ENCODE measurements around the gene MAP4. TPM values are rescaled to one million over a fixed set of nuclear protein-coding genes. Genes with fewer than 3 reads are reported as not detected.

MAP4 gene
- total and polyA plus RNA-seq, 2 of the 13 experiments (the other 11 are each of a cell fraction or from before 2014, with no cell fraction given) = 33.1 to 38.7 TPM

- no peak for TF ChIP-seq GMEB2 (CRISPR knock-in tag; IDR thresholded peaks at IDR 0.05; ENCODE audit: low read depth)
- TF ChIP-seq NFIB (CRISPR knock-in tag; IDR thresholded peaks at IDR 0.05; ENCODE audit: borderline replicate concordance) = no peak
- no peak for TF ChIP-seq ZNF687 (CRISPR knock-in tag; IDR thresholded peaks at IDR 0.05)
Measured at GRCh38 chr3:47884603-47885002, 131.6 kb downstream of the MAP4 start (continued).

- H4K20me1 ChIP-seq (ENCODE audit: insufficient read depth, low read length) = no peaks in the 10 kb centered on the region
- H3K36me3 ChIP-seq (replicated peaks in 1 of 2; ENCODE audit: control insufficient read depth in 1 of 2, insufficient read depth in 2 of 2, low read length in 2 of 2) = peaks cover 4 to 17% of the 10 kb centered on the region in 2 experiments; a peak in 4 of 5 replicates
- H3K9me3 ChIP-seq (ENCODE audit: low read length) = no peaks in the 10 kb centered on the region
- BruUV-seq (replicated peaks) = no TSS peak
- FAIRE-seq (no peak), ATAC-seq (no peak), DNase-seq (ENCODE audit: low spot score) (no peak)
- intact Hi-C loops (cut with micrococcal nuclease; ENCODE audit: unreplicated experiment) = no loop called here
- WGBS (ENCODE audit: low lambda C conversion rate) = 96% methylated on average over 2 of the region's 2 CpGs
- H3K27ac ChIP-seq (ENCODE audit: extremely low read length, insufficient read depth, low read length) = no peak overlapping the region
- no peak overlapping the region for H3K4me2 ChIP-seq (ENCODE audit: low read depth, low read length)
- H3K27me3 ChIP-seq (ENCODE audit: control insufficient read depth in 1 of 2, insufficient read depth in 2 of 2, low read length in 2 of 2) = no peaks in the 10 kb centered on the region; a peak in 1 of 5 replicates
- no peaks in the 10 kb centered on the region for H3K4me1 ChIP-seq (ENCODE audit: insufficient read depth, low read length)
- H3K9ac ChIP-seq (ENCODE audit: insufficient read depth, low read depth, low read length) = no peak overlapping the region
- POLR2A ChIA-PET = no interaction called here
- H2AFZ ChIP-seq (ENCODE audit: low read length) = no peak overlapping the region
- H3K79me2 ChIP-seq (ENCODE audit: insufficient read depth, low read length) = no peaks in the 10 kb centered on the region
- in situ Hi-C loops (cut with HindIII; ENCODE audit: extremely low pct_ligation_motif_present, low pct_unique_long_range_greater_than_20kb) = no loop called here
- no peak overlapping the region for H3K4me3 ChIP-seq (replicated peaks in 1 of 3; ENCODE audit: insufficient read depth in 1 of 3, low read depth in 2 of 3, low read length in 3 of 3)
- CTCF ChIA-PET (ENCODE audit: low intra/inter-chr PET ratio, low total read pairs) = no interaction called here
- TF ChIP-seq MLLT10 (CRISPR knock-in tag; IDR thresholded peaks at IDR 0.05) (no peak), ZFP91 (CRISPR knock-in tag; IDR thresholded peaks at IDR 0.05; ENCODE audit: borderline replicate concordance) (no peak), MAFK (conservative IDR thresholded peaks at IDR 0.05 in 1 of 2, IDR thresholded peaks at IDR 0.05 in 1 of 2; ENCODE audit: low read length in 2 of 2) (no peak), STAG1 (CRISPR knock-in tag; IDR thresholded peaks at IDR 0.05) (no peak), REXO4 (CRISPR knock-in tag; IDR thresholded peaks at IDR 0.05; ENCODE audit: borderline replicate concordance) (no peak), KDM5B (CRISPR knock-in tag; IDR thresholded peaks at IDR 0.05; ENCODE audit: borderline replicate concordance) (no peak), TEF (CRISPR knock-in tag; IDR thresholded peaks at IDR 0.05) (no peak), PHF21A (CRISPR knock-in tag; IDR thresholded peaks at IDR 0.05) (no peak), CREB1 (IDR thresholded peaks at IDR 0.05) (no peak), CREB1 (CRISPR knock-in tag; IDR thresholded peaks at IDR 0.05) (no peak), GABPA (IDR thresholded peaks at IDR 0.05; ENCODE audit: low read depth, low read length) (no peak), GABPA (CRISPR knock-in tag; IDR thresholded peaks at IDR 0.05; ENCODE audit: low read depth) (no peak), ZNF768 (CRISPR knock-in tag; IDR thresholded peaks at IDR 0.05) (no peak)
Measured at GRCh38 chr3:47882338-47882737, 133.9 kb downstream of the MAP4 start.
